C4-2B (cell line): ENCODE data around the gene RAPGEF1.

Source experiments
- CTCF ChIP-seq: fragments of 450-650 bp; conservative IDR thresholded peaks from 2 replicates; pipeline ENCODE4 v1.5.1; 2017; ENCODE audit warnings: mild to moderate bottlenecking
- ZFX ChIP-seq: fragments of 450-650 bp; IDR thresholded peaks from 2 replicates; pipeline ENCODE4 v1.6.1; 2017

GRCh38 chr9:131728546-131728910, 11.3 kb downstream of the RAPGEF1 start:
- TF ChIP-seq CTCF (no peak), ZFX (no peak)
